Measurements from ENCODE around the gene YIF1B. TPM values are rescaled to one million over a fixed set of nuclear protein-coding genes. Genes with fewer than 3 reads are reported as not detected.

Gene YIF1B
- total and polyA plus RNA-seq, 2 donors (not counting 3 experiments of a cell fraction or from before 2014, with no cell fraction given) = 85.8 to 249 TPM

DNA sequence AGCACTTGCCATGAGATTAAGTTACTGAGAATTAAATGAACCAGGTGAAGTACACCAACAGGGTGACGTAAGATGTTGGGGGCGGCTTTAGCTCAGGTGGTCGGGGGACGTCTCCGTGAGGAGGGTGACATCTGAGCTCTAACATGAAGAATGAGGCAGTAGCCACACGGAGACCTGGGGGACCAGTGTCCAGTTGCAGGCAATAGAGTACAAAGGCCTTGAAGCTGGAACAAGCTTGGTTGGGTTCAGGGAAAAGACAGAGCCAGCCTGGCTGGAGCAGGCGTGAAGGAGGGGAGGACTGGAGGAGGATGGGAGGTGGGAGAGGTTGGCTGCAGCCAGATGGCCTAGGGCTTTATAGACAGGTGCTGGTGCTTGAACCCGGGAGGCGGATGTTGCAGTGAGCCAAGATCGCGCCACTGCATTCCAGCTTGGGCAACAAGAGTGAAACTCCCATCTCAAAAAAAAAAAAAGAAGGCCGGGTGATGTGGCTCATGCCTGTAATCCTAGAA is 49.8 kb downstream of the YIF1B start:
- no peaks in the 10 kb centered on the region for H3K36me3 ChIP-seq (ENCODE audit: control insufficient read depth in 2 of 2, extremely low read depth in 1 of 2, insufficient read depth in 2 of 2, low read length in 2 of 2)
- no peaks in the 10 kb centered on the region for H3K9me1 ChIP-seq (replicated peaks; ENCODE audit: control insufficient read depth, extremely low read depth, insufficient read depth, low read length)
- intact Hi-C loops (cut with micrococcal nuclease) = loop anchor here (2.0 kb wide), 1 partner anchor 51 kb away; no protein-coding TSS in a partner anchor
- no peak overlapping the region for H3K27ac ChIP-seq (ENCODE audit: insufficient read depth, low read depth, low read length)
- no peak for TF ChIP-seq FOS (IDR thresholded peaks at IDR 0.05; ENCODE audit: borderline replicate concordance, insufficient read depth, low read length)
- no peak for TF ChIP-seq POLR2AphosphoS5 (IDR thresholded peaks at IDR 0.05; ENCODE audit: insufficient read depth, low read depth, low read length)
- no peak for TF ChIP-seq EZH2 (IDR thresholded peaks at IDR 0.05; ENCODE audit: borderline replicate concordance, low read depth, low read length, severe bottlenecking)
- TF ChIP-seq GATA2 (IDR thresholded peaks at IDR 0.05; ENCODE audit: insufficient read depth, insufficient read length, low read depth, low read length) = no peak
- TF ChIP-seq JUN (IDR thresholded peaks at IDR 0.05; ENCODE audit: borderline replicate concordance, insufficient read depth, insufficient read length, low read depth) = no peak
- no peak for TF ChIP-seq MYC (IDR thresholded peaks at IDR 0.05; ENCODE audit: low read depth, low read length)
- TF ChIP-seq, protein P1, sequence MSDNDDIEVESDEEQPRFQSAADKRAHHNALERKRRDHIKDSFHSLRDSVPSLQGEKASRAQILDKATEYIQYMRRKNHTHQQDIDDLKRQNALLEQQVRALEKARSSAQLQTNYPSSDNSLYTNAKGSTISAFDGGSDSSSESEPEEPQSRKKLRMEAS (IDR thresholded peaks at IDR 0.05; ENCODE audit: insufficient read depth, insufficient read length) = no peak
- no peak for TF ChIP-seq POLR2A (IDR thresholded peaks at IDR 0.05; ENCODE audit: low read depth, low read length)
- H4K20me1 ChIP-seq (replicated peaks; ENCODE audit: control insufficient read depth, extremely low read depth, insufficient read depth, low read length) = no peaks in the 10 kb centered on the region
- no peak overlapping the region for H3K9ac ChIP-seq (replicated peaks; ENCODE audit: extremely low read depth, insufficient read depth, low read length)
- DNase-seq (ENCODE audit: low read depth, low spot score) (no peak), FAIRE-seq (no peak)
- BruUV-seq (replicated peaks) = no TSS peak
- no peaks in the 10 kb centered on the region for H3K27me3 ChIP-seq (ENCODE audit: control insufficient read depth in 2 of 2, insufficient read depth in 2 of 2, low read length in 2 of 2)
- POLR2A ChIA-PET = no interaction called here
- no peak overlapping the region for H3K4me3 ChIP-seq (replicated peaks in 1 of 3; ENCODE audit: insufficient read depth in 1 of 3, low read depth in 1 of 3, low read length in 3 of 3)
- H2AFZ ChIP-seq (ENCODE audit: low read depth, low read length) = no peak overlapping the region
- H3K79me2 ChIP-seq (ENCODE audit: control insufficient read depth, insufficient read depth, low read length) = no peaks in the 10 kb centered on the region
- H3K4me1 ChIP-seq (ENCODE audit: control insufficient read depth, extremely low read depth, insufficient read depth, low read length) = peaks cover 25% of the 10 kb centered on the region
- CTCF ChIA-PET = interaction anchor here (0.7 to 1.7 kb wide), 9 partner anchors 10 to 380 kb away, joined by 3 to 14 read pairs (median 3); partner anchors contain the start of genes PPP1R14A and PSMD8
- H3K4me2 ChIP-seq (ENCODE audit: insufficient read depth, low read length) = no peak overlapping the region
- dilution Hi-C loops (cut with MboI; ENCODE audit: extremely low pct_ligation_motif_present, low sequenced_read_pairs) = no loop called here
- H3K9me3 ChIP-seq (replicated peaks; ENCODE audit: control insufficient read depth, insufficient read depth, low read length) = no peaks in the 10 kb centered on the region
